ENCODE data around the gene SLC29A1. TPM values are rescaled to one million over a fixed set of nuclear protein-coding genes. Genes with fewer than 3 reads are reported as not detected.

Gene SLC29A1
- total and polyA plus RNA-seq, 2 of the 8 experiments (the other 6 are each of a cell fraction or from before 2014, with no cell fraction given), result 187 to 558 TPM

GRCh38 chr6:44198684-44199083 is 24.7 kb upstream of the SLC29A1 start:
- no peaks in the 10 kb centered on the region for H3K27me3 ChIP-seq (replicated peaks in 1 of 4; ENCODE audit: control insufficient read depth in 3 of 4, extremely low read depth in 1 of 4, insufficient read depth in 3 of 4, low read length in 3 of 4)
- H4K5ac ChIP-seq (ENCODE audit: insufficient read length, low read depth, low read length), result no peak overlapping the region
- 84% methylated on average over 3 of the region's 3 CpGs; no CpG with 5 or more reads in 1 of the 2 experiments for WGBS, 2 experiments (ENCODE audit: extremely low coverage in 1 of 2, insufficient coverage in 1 of 2, insufficient read length in 1 of 2, insufficient replicate concordance in 2 of 2, low coverage in 1 of 2, low lambda C conversion rate in 2 of 2, missing lambda C conversion rate in 1 of 2)
- H3K23ac ChIP-seq (ENCODE audit: insufficient read length), result no peak overlapping the region
- DNase-seq (ENCODE audit: low read depth in 1 of 2, low spot score in 2 of 2), result no peak
- no peak overlapping the region for H2BK12ac ChIP-seq (ENCODE audit: low read depth, low read length)
- H3K14ac ChIP-seq (ENCODE audit: insufficient read length), result no peak overlapping the region
- no peak overlapping the region for H2AFZ ChIP-seq (ENCODE audit: low read length)
- no peaks in the 10 kb centered on the region for H3K9me3 ChIP-seq (ENCODE audit: insufficient read depth in 2 of 2, low read depth in 1 of 2, low read length in 1 of 2)
- H4K91ac ChIP-seq (replicated peaks; ENCODE audit: insufficient read length, low read length), result no peak overlapping the region
- no peak overlapping the region for H3K27ac ChIP-seq (ENCODE audit: low read depth, low read length)
- no peak overlapping the region for H3K18ac ChIP-seq (ENCODE audit: extremely low read depth, low read length)
- H4K8ac ChIP-seq (ENCODE audit: extremely low read depth, insufficient read depth, low read length), result no peak overlapping the region
- no peak overlapping the region for H2BK120ac ChIP-seq (replicated peaks; ENCODE audit: low read depth, low read length)
- no peaks in the 10 kb centered on the region for H3K36me3 ChIP-seq (ENCODE audit: control insufficient read depth in 2 of 4, insufficient read depth in 4 of 4, low read length in 3 of 4)
- no peak overlapping the region for H3K4me3 ChIP-seq (ENCODE audit: extremely low read depth in 1 of 4, insufficient read depth in 2 of 4, low read depth in 3 of 4, low read length in 4 of 4)
- H3K4me2 ChIP-seq (ENCODE audit: insufficient read depth in 1 of 2, low read depth in 2 of 2, low read length in 2 of 2), result no peak overlapping the region
- no peak overlapping the region for H3K56ac ChIP-seq (replicated peaks; ENCODE audit: insufficient read length, low read depth, low read length)
- CTCF ChIA-PET (ENCODE audit: partially characterized antibody), result interaction anchor here (0.9 to 3.5 kb wide), 5 partner anchors 8 to 47 kb away, joined by 3 to 19 read pairs (median 6); partner anchors contain the start of gene SLC29A1
- H2BK15ac ChIP-seq (ENCODE audit: low read length), result no peak overlapping the region
- no peaks in the 10 kb centered on the region for H3K79me1 ChIP-seq (ENCODE audit: low read depth, low read length)
- no peak overlapping the region for H2BK20ac ChIP-seq (ENCODE audit: low read length)
- peaks cover 16 to 28% (median 22%) of the 10 kb centered on the region in 4 experiments for H3K4me1 ChIP-seq (replicated peaks in 1 of 4; ENCODE audit: control insufficient read depth in 3 of 4, insufficient read depth in 4 of 4, low read length in 3 of 4)
- H2BK5ac ChIP-seq (ENCODE audit: low read depth, low read length), result no peak overlapping the region
- POLR2A ChIA-PET (ENCODE audit: partially characterized antibody), result interaction anchor here (0.6 to 6.2 kb wide), 7 partner anchors 9 to 410 kb away, joined by 3 to 60 read pairs (median 4); partner anchors contain the start of gene HSP90AB1
- no peaks in the 10 kb centered on the region; the same call in 1 of the 2 replicates for H3K23me2 ChIP-seq (ENCODE audit: low read depth, low read length)
- no peak overlapping the region for H3K9ac ChIP-seq (replicated peaks in 1 of 4; ENCODE audit: extremely low read depth in 1 of 4, low read depth in 3 of 4, low read length in 3 of 4)
- H3K4ac ChIP-seq (replicated peaks; ENCODE audit: insufficient read length, low read depth, low read length), result no peak overlapping the region
- no peak overlapping the region for H2AK5ac ChIP-seq (ENCODE audit: low read depth, low read length)
- H3K79me2 ChIP-seq (ENCODE audit: control insufficient read depth in 1 of 2, insufficient read depth in 2 of 2, low read length in 2 of 2), result no peaks in the 10 kb centered on the region
- FAIRE-seq, result no peak
- H4K20me1 ChIP-seq (replicated peaks in 1 of 2; ENCODE audit: control insufficient read depth in 1 of 2, insufficient read depth in 2 of 2, low read length in 2 of 2), result no peaks in the 10 kb centered on the region
- TF ChIP-seq BRCA1 (IDR thresholded peaks at IDR 0.05; ENCODE audit: low read depth, low read length) (no peak), E2F6 (IDR thresholded peaks at IDR 0.05) (no peak), MAX (IDR thresholded peaks at IDR 0.05) (no peak), TEAD4 (IDR thresholded peaks at IDR 0.05; ENCODE audit: low read depth, low read length) (no peak), NANOG (IDR thresholded peaks at IDR 0.05; ENCODE audit: insufficient read depth, low read depth, low read length, poor library complexity, severe bottlenecking) (no peak), KDM5A (IDR thresholded peaks at IDR 0.05; ENCODE audit: low read length) (no peak), HDAC2 (IDR thresholded peaks at IDR 0.05; ENCODE audit: borderline replicate concordance in 1 of 2, low read depth in 2 of 2, low read length in 2 of 2) (no peak), POU5F1 (IDR thresholded peaks at IDR 0.05; ENCODE audit: low read depth, low read length) (no peak), ASH2L (IDR thresholded peaks at IDR 0.05; ENCODE audit: low read length) (no peak), ZNF274 (IDR thresholded peaks at IDR 0.05; ENCODE audit: borderline replicate concordance, extremely low read depth, low read length) (no peak), MAFK (IDR thresholded peaks at IDR 0.05; ENCODE audit: low read depth, low read length) (no peak), ATF3 (IDR thresholded peaks at IDR 0.05; ENCODE audit: insufficient read depth, low read depth, low read length) (no peak)
